Measurements from ENCODE around the gene IRAK4.

GRCh38 chr12:43754015-43754414 is 4.7 kb upstream of the IRAK4 start:
- no peak for TF ChIP-seq EZH2phosphoT487 (IDR thresholded peaks at IDR 0.05; ENCODE audit: unreplicated experiment)
- TF ChIP-seq CTCF (conservative IDR thresholded peaks at IDR 0.05; ENCODE audit: low read depth in 2 of 2): no peak
- no peak for TF ChIP-seq ETS1 (IDR thresholded peaks at IDR 0.05)
- no peak for TF ChIP-seq CREB1 (CRISPR knock-in tag; IDR thresholded peaks at IDR 0.05; ENCODE audit: low read depth)
- TF ChIP-seq POLR2AphosphoS5 (IDR thresholded peaks at IDR 0.05; ENCODE audit: low read depth): no peak
- TF ChIP-seq REST (IDR thresholded peaks at IDR 0.05; ENCODE audit: unreplicated experiment): no peak
- TF ChIP-seq EZH2 (IDR thresholded peaks at IDR 0.05; ENCODE audit: low read depth, unreplicated experiment): no peak
- TF ChIP-seq ZNF331 (CRISPR knock-in tag; IDR thresholded peaks at IDR 0.05; ENCODE audit: low read depth): no peak
- TF ChIP-seq JUNB (IDR thresholded peaks at IDR 0.05; ENCODE audit: unreplicated experiment): no peak

All from GM23338 (cell line).